PFSK-1 (cell line): ENCODE data around the gene FAM171A1.

Experiments used
- FOXP2 ChIP-seq: optimal IDR thresholded peaks from 2 replicates; pipeline ENCODE3; 2011; ENCODE audit warnings: borderline replicate concordance, control low read depth, inconsistent platforms; ENCODE audit not compliant: insufficient read depth; ENCODE audit errors: extremely low read length, extremely low read depth
- POLR2AphosphoS5 ChIP-seq: IDR thresholded peaks from 2 replicates; pipeline ENCODE4 v1.6.1; 2012; ENCODE audit warnings: low read depth, mild to moderate bottlenecking, control low read depth, low read length, moderate library complexity
- SIN3A ChIP-seq: IDR thresholded peaks from 2 replicates; pipeline ENCODE4 v1.6.1; 2012; ENCODE audit warnings: mild to moderate bottlenecking, low read length, moderate library complexity, borderline replicate concordance; ENCODE audit not compliant: insufficient read depth
- TAF1 ChIP-seq: IDR thresholded peaks from 2 replicates; pipeline ENCODE4 v1.6.1; 2012; ENCODE audit warnings: low read length, control low read depth, borderline replicate concordance; ENCODE audit not compliant: insufficient read depth
- TF ChIP-seq, protein P1 (sequence below), 2 experiments: IDR thresholded peaks; 2 replicates each; pipeline versions ENCODE4 v1.6.1 to v1.8.0; 2011 to 2012; ENCODE audit warnings: low read depth in 2 of 2, low read length in 2 of 2, control low read depth in 1 of 2, inconsistent platforms in 1 of 2, mild to moderate bottlenecking in 1 of 2, moderate library complexity in 1 of 2; ENCODE audit not compliant: insufficient read depth in 1 of 2

Gene FAM171A1

DNA sequence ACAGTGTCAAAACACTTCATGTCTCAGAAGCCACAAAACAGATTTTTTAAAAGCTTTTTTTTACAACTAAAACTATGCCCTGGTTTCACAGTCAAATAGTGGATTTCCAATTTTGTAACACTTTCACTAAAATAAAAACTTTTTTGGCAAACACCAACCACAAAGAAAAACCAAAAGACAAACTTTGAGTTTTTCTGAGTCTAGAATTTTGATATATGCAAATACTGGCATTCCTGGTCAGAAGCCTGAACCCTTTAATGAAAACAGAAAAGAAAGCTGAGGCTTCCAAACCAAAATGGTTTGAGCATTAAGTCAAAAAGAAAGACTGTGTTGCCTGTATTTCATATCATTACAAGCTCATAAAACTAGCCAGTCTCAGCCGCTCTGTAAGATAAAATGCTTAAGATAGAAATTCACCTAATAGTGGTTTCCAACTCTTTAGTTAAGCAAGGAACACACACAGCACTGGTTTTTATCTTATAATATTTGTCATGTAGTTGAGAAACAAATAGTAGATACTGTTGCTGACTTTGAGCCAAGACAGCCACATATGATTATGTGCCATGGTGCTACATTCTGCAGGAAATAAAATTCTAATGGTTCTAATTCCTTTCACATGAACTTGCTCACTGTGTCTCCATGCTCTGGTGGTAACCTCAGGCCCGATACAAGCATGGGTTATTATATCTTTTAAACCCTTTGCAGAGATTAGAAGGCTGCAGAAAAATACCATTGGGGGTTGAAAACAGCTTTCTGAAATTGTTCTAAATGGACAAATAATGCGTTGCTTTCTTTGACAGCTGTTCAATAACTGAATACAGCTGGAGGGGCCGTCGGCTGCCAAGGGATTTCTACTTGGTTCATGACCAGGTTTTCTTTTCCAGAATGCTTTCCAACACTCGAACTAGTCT lies 49.4 kb downstream of the FAM171A1 start:
- TF ChIP-seq, protein P1, sequence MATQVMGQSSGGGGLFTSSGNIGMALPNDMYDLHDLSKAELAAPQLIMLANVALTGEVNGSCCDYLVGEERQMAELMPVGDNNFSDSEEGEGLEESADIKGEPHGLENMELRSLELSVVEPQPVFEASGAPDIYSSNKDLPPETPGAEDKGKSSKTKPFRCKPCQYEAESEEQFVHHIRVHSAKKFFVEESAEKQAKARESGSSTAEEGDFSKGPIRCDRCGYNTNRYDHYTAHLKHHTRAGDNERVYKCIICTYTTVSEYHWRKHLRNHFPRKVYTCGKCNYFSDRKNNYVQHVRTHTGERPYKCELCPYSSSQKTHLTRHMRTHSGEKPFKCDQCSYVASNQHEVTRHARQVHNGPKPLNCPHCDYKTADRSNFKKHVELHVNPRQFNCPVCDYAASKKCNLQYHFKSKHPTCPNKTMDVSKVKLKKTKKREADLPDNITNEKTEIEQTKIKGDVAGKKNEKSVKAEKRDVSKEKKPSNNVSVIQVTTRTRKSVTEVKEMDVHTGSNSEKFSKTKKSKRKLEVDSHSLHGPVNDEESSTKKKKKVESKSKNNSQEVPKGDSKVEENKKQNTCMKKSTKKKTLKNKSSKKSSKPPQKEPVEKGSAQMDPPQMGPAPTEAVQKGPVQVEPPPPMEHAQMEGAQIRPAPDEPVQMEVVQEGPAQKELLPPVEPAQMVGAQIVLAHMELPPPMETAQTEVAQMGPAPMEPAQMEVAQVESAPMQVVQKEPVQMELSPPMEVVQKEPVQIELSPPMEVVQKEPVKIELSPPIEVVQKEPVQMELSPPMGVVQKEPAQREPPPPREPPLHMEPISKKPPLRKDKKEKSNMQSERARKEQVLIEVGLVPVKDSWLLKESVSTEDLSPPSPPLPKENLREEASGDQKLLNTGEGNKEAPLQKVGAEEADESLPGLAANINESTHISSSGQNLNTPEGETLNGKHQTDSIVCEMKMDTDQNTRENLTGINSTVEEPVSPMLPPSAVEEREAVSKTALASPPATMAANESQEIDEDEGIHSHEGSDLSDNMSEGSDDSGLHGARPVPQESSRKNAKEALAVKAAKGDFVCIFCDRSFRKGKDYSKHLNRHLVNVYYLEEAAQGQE (IDR thresholded peaks at IDR 0.05; ENCODE audit: insufficient read depth in 1 of 2, low read depth in 2 of 2, low read length in 2 of 2): no peak
- TF ChIP-seq FOXP2 (no peak), POLR2AphosphoS5 (no peak), SIN3A (no peak), TAF1 (no peak)

DNA sequence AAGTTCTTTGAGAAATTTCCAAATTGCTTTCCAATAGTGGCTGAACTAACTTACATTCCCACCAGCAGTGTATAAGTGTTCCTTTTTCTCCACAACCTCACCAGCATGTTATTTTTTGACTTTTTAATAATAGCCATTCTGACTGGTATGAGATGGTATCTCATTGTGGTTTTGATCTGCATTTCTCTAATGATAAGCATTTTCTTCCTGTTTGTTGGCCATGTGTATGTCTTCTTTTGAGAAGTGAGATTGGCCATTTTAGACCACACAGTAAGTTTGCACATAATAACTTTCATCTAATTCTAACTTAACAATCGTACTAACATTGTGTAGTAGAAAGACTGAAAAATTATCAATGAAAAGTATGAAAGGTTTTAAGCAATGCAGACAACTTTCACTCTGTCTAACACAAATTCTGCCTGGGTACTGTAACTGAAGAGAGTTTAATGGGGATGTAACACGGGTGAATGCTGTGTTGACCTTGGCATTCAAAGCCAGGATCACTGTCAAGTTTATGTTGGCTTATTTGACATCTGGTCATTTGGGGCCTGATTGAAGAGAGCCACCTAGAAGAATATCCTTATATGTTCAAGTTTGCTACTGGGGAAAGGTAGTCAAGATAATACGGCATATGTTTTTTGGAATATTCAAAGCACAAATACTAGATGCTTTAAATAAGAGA lies 50.4 kb downstream of the FAM171A1 start:
- TF ChIP-seq TAF1: no peak
- TF ChIP-seq SIN3A: no peak
- no peak for TF ChIP-seq POLR2AphosphoS5
- TF ChIP-seq, protein P1 (IDR thresholded peaks at IDR 0.05; ENCODE audit: insufficient read depth in 1 of 2, low read depth in 2 of 2, low read length in 2 of 2): no peak
- no peak for TF ChIP-seq FOXP2

DNA sequence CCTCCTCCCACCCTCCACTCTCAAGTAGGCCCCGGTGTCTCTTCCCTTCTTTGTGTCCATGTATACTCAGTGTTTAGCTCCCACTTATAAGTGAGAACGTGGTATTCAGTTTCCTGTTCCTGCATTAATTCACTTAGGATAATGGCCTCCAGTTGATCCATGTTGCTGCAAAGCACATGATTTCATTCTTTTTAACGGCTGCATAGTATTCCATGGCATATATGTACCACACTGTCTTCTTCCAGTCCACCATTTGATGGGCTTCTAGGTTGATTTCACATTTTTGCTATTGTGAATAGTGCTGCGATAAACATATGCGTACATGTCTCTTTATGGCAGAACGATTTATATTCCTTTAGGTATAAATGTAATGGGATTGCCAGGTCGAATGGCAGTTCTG lies 51.0 kb downstream of the FAM171A1 start:
- TF ChIP-seq SIN3A: no peak
- no peak for TF ChIP-seq TAF1

DNA sequence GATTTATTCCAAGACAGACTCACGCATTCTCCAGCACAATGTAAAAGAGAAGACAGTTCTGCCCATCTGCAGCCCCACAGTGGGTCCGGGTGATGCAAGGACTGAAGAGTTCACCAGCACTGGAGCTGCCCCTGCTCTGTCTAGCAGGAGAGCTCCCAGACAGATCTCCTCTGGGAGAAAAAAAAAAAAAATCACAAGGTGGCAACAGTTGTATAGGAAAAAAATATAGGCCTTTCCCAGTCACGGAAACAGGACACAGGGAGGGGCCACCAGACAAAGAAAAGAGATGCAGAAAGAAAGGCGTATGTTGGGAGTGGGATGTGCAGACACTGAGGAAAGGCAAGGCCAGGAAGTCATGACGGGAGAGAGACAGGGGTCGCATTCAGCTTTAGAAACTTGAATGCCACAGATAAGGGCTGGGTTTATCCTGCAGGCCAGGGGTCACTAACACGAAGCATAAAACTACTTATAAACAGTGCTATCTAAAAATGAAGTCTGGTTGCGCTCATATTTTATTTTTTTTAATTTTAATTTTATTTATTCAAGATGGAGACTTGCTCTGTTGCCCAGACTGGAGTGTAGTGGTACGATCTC lies 54.1 kb downstream of the FAM171A1 start:
- TF ChIP-seq FOXP2 (no peak), TAF1 (no peak), POLR2AphosphoS5 (no peak), SIN3A (no peak)
- TF ChIP-seq, protein P1 (IDR thresholded peaks at IDR 0.05; ENCODE audit: insufficient read depth in 1 of 2, low read depth in 2 of 2, low read length in 2 of 2): no peak

DNA sequence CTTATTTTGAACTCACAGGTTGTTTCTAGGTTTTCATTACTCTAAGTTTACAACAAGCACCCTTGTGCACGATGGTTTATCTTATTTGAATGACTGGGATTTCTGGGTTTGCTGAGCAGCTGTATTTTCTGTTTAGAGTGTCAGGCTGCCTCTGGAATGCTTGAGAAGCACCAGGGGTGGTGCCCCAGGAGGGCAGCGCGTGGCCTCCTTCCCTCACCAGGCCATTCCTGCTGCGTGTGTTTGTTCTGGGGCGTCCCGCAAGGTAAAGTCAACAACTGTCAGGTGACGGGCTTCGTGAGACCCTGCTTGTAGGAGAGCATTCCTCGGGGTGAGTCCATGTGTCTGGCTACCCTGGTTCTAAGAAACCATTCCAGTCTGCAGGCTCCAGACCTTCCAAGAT lies 54.9 kb downstream of the FAM171A1 start:
- TF ChIP-seq POLR2AphosphoS5 (no peak), SIN3A (no peak), FOXP2 (no peak), TAF1 (no peak)
- TF ChIP-seq, protein P1 (IDR thresholded peaks at IDR 0.05; ENCODE audit: insufficient read depth in 1 of 2, low read depth in 2 of 2, low read length in 2 of 2): no peak
